ENCODE results near the gene CCDC177. TPM values are rescaled to one million over a fixed set of nuclear protein-coding genes. Genes with fewer than 3 reads are reported as not detected.

CCDC177 gene
- total RNA-seq, 1 donor from 2014 or later: 0.22 TPM

- Mint-ChIP-seq H3K27ac (peak overlapping the region; percentile 91), H3K4me3 (ENCODE audit: low read depth) (peak overlapping the region; percentile 92), H3K36me3 (ENCODE audit: insufficient read depth) (peaks cover 1% of the 10 kb centered on the region), H3K27me3 (no peaks in the 10 kb centered on the region), H3K4me1 (ENCODE audit: low read depth) (peaks cover 50% of the 10 kb centered on the region), H3K9me3 (ENCODE audit: low read depth) (no peaks in the 10 kb centered on the region)
- DNase-seq (ENCODE audit: low spot score, unreplicated experiment): no peak
- TF ChIP-seq CTCF (IDR thresholded peaks at IDR 0.05; ENCODE audit: unreplicated experiment): no peak
Observed at GRCh38 chr14:69613312-69614073, 38.8 kb upstream of the CCDC177 start.

GRCh38 chr14:69612783-69613130, 38.1 kb upstream of the CCDC177 start:
- peak overlapping the region; percentile 91 for H3K27ac Mint-ChIP-seq
- no peaks in the 10 kb centered on the region for H3K27me3 Mint-ChIP-seq
- TF ChIP-seq CTCF (IDR thresholded peaks at IDR 0.05; ENCODE audit: unreplicated experiment): peak; percentile 37
- H3K36me3 Mint-ChIP-seq (ENCODE audit: insufficient read depth): peaks cover 1% of the 10 kb centered on the region
- H3K9me3 Mint-ChIP-seq (ENCODE audit: low read depth): no peaks in the 10 kb centered on the region
- H3K4me1 Mint-ChIP-seq (ENCODE audit: low read depth): peaks cover 50% of the 10 kb centered on the region
- H3K4me3 Mint-ChIP-seq (ENCODE audit: low read depth): peak overlapping the region; percentile 92
- no peak for DNase-seq (ENCODE audit: low spot score, unreplicated experiment)

GRCh38 chr14:69612014-69612782, 37.5 kb upstream of the CCDC177 start:
- H3K27ac Mint-ChIP-seq: peak overlapping the region; percentile 91
- no peaks in the 10 kb centered on the region for H3K9me3 Mint-ChIP-seq (ENCODE audit: low read depth)
- peaks cover 47% of the 10 kb centered on the region for H3K4me1 Mint-ChIP-seq (ENCODE audit: low read depth)
- no peaks in the 10 kb centered on the region for H3K27me3 Mint-ChIP-seq
- no peak for DNase-seq (ENCODE audit: low spot score, unreplicated experiment)
- H3K4me3 Mint-ChIP-seq (ENCODE audit: low read depth): peak overlapping the region; percentile 92
- no peak for TF ChIP-seq CTCF (IDR thresholded peaks at IDR 0.05; ENCODE audit: unreplicated experiment)
- peaks cover 1% of the 10 kb centered on the region for H3K36me3 Mint-ChIP-seq (ENCODE audit: insufficient read depth)

- H3K36me3 Mint-ChIP-seq (ENCODE audit: insufficient read depth): peaks cover 1% of the 10 kb centered on the region
- H3K4me1 Mint-ChIP-seq (ENCODE audit: low read depth): peaks cover 49% of the 10 kb centered on the region
- no peak for TF ChIP-seq CTCF (IDR thresholded peaks at IDR 0.05; ENCODE audit: unreplicated experiment)
- H3K27me3 Mint-ChIP-seq: no peaks in the 10 kb centered on the region
- H3K4me3 Mint-ChIP-seq (ENCODE audit: low read depth): peak within 1 kb of the TSS; percentile 92
- peak; percentile 75 for DNase-seq (ENCODE audit: low spot score, unreplicated experiment)
- H3K27ac Mint-ChIP-seq: peak within 1 kb of the TSS; percentile 93
- no peaks in the 10 kb centered on the region for H3K9me3 Mint-ChIP-seq (ENCODE audit: low read depth)
Observed at GRCh38 chr14:69611172-69612013, 36.7 kb upstream of the CCDC177 start, which contains the start of gene SUSD6. SUSD6 (plus strand) TSS chr14:69611596; CDS start chr14:69658593, 46,997 bp downstream.

GRCh38 chr14:69610874-69611171, 36.2 kb upstream of the CCDC177 start:
- H3K27me3 Mint-ChIP-seq: no peaks in the 10 kb centered on the region
- peaks cover 49% of the 10 kb centered on the region for H3K4me1 Mint-ChIP-seq (ENCODE audit: low read depth)
- H3K27ac Mint-ChIP-seq: peak overlapping the region; percentile 93
- no peaks in the 10 kb centered on the region for H3K9me3 Mint-ChIP-seq (ENCODE audit: low read depth)
- DNase-seq (ENCODE audit: low spot score, unreplicated experiment): no peak
- H3K36me3 Mint-ChIP-seq (ENCODE audit: insufficient read depth): peaks cover 1% of the 10 kb centered on the region
- TF ChIP-seq CTCF (IDR thresholded peaks at IDR 0.05; ENCODE audit: unreplicated experiment): no peak
- H3K4me3 Mint-ChIP-seq (ENCODE audit: low read depth): peak overlapping the region; percentile 77

All from progenitor cell of endocrine pancreas (in vitro differentiated cells).